ENCODE results near the gene LRP1B.
"Not testable (repeated sequence)": the region's sequence is repeated elsewhere in the genome, so short reads cannot be mapped to it uniquely, and the experiment has no call there.

Gene LRP1B

DNA sequence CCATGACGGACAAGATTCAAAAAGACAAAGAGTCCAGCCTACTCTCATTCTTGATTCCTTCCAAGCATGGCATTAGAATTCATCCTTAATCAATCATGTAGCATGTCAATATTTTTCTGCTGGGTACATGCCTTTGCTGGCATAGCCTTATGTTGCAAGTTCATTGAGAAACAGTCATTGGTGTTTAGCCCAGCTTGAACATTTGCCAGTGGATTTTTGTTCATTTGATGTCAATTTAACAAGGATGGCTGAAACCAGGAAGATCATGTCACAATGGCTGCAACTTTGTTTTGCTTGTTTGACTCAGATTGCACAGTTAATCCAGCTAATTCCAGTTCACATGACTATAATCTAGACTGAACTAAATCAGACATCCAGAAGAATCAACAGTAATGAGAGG is 1132.2 kb downstream of the LRP1B start:
- Histone ChIP-seq H3K9ac (ENCODE audit: low read length) (no peak overlapping the region), H3K27me3 (ENCODE audit: control insufficient read depth, insufficient read depth, low read length) (no peaks in the 10 kb centered on the region)

GRCh38 chr2:140998017-140998416 is 1132.8 kb downstream of the LRP1B start:
- H3K4me1 ChIP-seq (ENCODE audit: control insufficient read depth, insufficient read depth, low read length), result no peaks in the 10 kb centered on the region; the same call in 1 of the 2 replicates
- no peak overlapping the region for H3K4me3 ChIP-seq (ENCODE audit: low read depth, low read length)
- peaks cover 1% of the 10 kb centered on the region; the same call in 1 of the 2 replicates for H3K9me3 ChIP-seq (ENCODE audit: control insufficient read depth, insufficient read depth, low read depth, low read length)
- H3K9ac ChIP-seq (ENCODE audit: low read length), result no peak overlapping the region
- no peaks in the 10 kb centered on the region for H3K27me3 ChIP-seq (ENCODE audit: control insufficient read depth, insufficient read depth, low read length)
- H3K27ac ChIP-seq (ENCODE audit: low read depth, low read length), result no peak overlapping the region
- no peaks in the 10 kb centered on the region for H3K36me3 ChIP-seq (ENCODE audit: control insufficient read depth, insufficient read depth, low read length)

More for the DNA sequence above, 1132.2 kb downstream of the LRP1B start:
- Histone ChIP-seq H3K4me1 (ENCODE audit: control insufficient read depth, insufficient read depth, low read length) (no peaks in the 10 kb centered on the region; the same call in 1 of the 2 replicates), H3K9me3 (ENCODE audit: control insufficient read depth, insufficient read depth, low read depth, low read length) (peaks cover 7% of the 10 kb centered on the region; the same call in 1 of the 2 replicates), H3K4me3 (ENCODE audit: low read depth, low read length) (no peak overlapping the region), H3K27ac (ENCODE audit: low read depth, low read length) (no peak overlapping the region), H3K36me3 (ENCODE audit: control insufficient read depth, insufficient read depth, low read length) (no peaks in the 10 kb centered on the region)

GRCh38 chr2:140994856-140995255 is 1136.0 kb downstream of the LRP1B start:
- Histone ChIP-seq H3K9me3 (ENCODE audit: control insufficient read depth, insufficient read depth, low read depth, low read length) (no peaks in the 10 kb centered on the region), H3K4me1 (ENCODE audit: control insufficient read depth, insufficient read depth, low read length) (no peaks in the 10 kb centered on the region; the same call in 1 of the 2 replicates), H3K9ac (ENCODE audit: low read length) (no peak overlapping the region), H3K27me3 (ENCODE audit: control insufficient read depth, insufficient read depth, low read length) (no peaks in the 10 kb centered on the region), H3K4me3 (ENCODE audit: low read depth, low read length) (no peak overlapping the region), H3K27ac (ENCODE audit: low read depth, low read length) (no peak overlapping the region), H3K36me3 (ENCODE audit: control insufficient read depth, insufficient read depth, low read length) (no peaks in the 10 kb centered on the region)

DNA sequence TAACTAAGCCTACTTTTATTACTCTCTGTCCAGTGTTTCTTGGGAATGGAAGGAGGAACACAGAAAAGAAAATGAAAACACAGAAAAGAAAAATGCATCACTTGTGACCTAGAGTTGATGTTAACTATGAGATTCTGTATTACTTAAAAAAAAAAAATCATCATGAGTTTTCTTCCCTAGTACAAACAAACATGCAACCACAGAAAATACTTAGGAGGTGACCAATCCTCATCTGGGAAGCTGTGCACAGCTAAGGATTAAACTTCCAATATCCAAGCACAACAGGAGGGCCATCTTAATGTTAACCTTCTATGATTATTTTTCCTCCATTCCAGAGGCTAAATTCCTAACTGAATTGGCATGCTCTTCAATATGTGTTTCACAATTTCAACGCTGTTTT is 1140.4 kb downstream of the LRP1B start:
- H3K36me3 ChIP-seq (ENCODE audit: control insufficient read depth, insufficient read depth, low read length), result no peaks in the 10 kb centered on the region
- H3K4me1 ChIP-seq (ENCODE audit: control insufficient read depth, insufficient read depth, low read length), result peaks cover 5% of the 10 kb centered on the region; the same call in 1 of the 2 replicates
- H3K9ac ChIP-seq (ENCODE audit: low read length), result no peak overlapping the region
- H3K9me3 ChIP-seq (ENCODE audit: control insufficient read depth, insufficient read depth, low read depth, low read length), result no peaks in the 10 kb centered on the region
- no peak overlapping the region for H3K4me3 ChIP-seq (ENCODE audit: low read depth, low read length)
- H3K27me3 ChIP-seq (ENCODE audit: control insufficient read depth, insufficient read depth, low read length), result no peaks in the 10 kb centered on the region
- no peak overlapping the region for H3K27ac ChIP-seq (ENCODE audit: low read depth, low read length)

GRCh38 chr2:140988597-140988996 is 1142.2 kb downstream of the LRP1B start:
- no peak overlapping the region for H3K4me3 ChIP-seq (ENCODE audit: low read depth, low read length)
- no peaks in the 10 kb centered on the region for H3K36me3 ChIP-seq (ENCODE audit: control insufficient read depth, insufficient read depth, low read length)
- H3K4me1 ChIP-seq (ENCODE audit: control insufficient read depth, insufficient read depth, low read length), result peaks cover 5% of the 10 kb centered on the region; the same call in 1 of the 2 replicates
- no peaks in the 10 kb centered on the region for H3K9me3 ChIP-seq (ENCODE audit: control insufficient read depth, insufficient read depth, low read depth, low read length)
- no peak overlapping the region for H3K27ac ChIP-seq (ENCODE audit: low read depth, low read length)
- H3K9ac ChIP-seq (ENCODE audit: low read length), result no peak overlapping the region
- no peaks in the 10 kb centered on the region for H3K27me3 ChIP-seq (ENCODE audit: control insufficient read depth, insufficient read depth, low read length)

- Histone ChIP-seq H3K4me1 (ENCODE audit: control insufficient read depth, insufficient read depth, low read length) (peaks cover 5% of the 10 kb centered on the region; the same call in 1 of the 2 replicates), H3K4me3 (ENCODE audit: low read depth, low read length) (no peak overlapping the region), H3K27ac (ENCODE audit: low read depth, low read length) (no peak overlapping the region), H3K27me3 (ENCODE audit: control insufficient read depth, insufficient read depth, low read length) (no peaks in the 10 kb centered on the region), H3K36me3 (ENCODE audit: control insufficient read depth, insufficient read depth, low read length) (no peaks in the 10 kb centered on the region), H3K9ac (ENCODE audit: low read length) (no peak overlapping the region), H3K9me3 (ENCODE audit: control insufficient read depth, insufficient read depth, low read depth, low read length) (no peaks in the 10 kb centered on the region)
Observed at GRCh38 chr2:140986456-140986855, 1144.4 kb downstream of the LRP1B start.

GRCh38 chr2:140975237-140975636 is 1155.6 kb downstream of the LRP1B start:
- H3K4me3 ChIP-seq (ENCODE audit: low read depth, low read length), result no peak overlapping the region
- H3K4me1 ChIP-seq (ENCODE audit: control insufficient read depth, insufficient read depth, low read length), result peaks cover 5% of the 10 kb centered on the region; the same call in 1 of the 2 replicates
- no peaks in the 10 kb centered on the region for H3K9me3 ChIP-seq (ENCODE audit: control insufficient read depth, insufficient read depth, low read depth, low read length)
- H3K9ac ChIP-seq (ENCODE audit: low read length), result no peak overlapping the region
- H3K27ac ChIP-seq (ENCODE audit: low read depth, low read length), result no peak overlapping the region
- H3K27me3 ChIP-seq (ENCODE audit: control insufficient read depth, insufficient read depth, low read length), result no peaks in the 10 kb centered on the region
- no peaks in the 10 kb centered on the region for H3K36me3 ChIP-seq (ENCODE audit: control insufficient read depth, insufficient read depth, low read length)

- H3K9me3 ChIP-seq (ENCODE audit: control insufficient read depth, insufficient read depth, low read depth, low read length), result no peaks in the 10 kb centered on the region
- no peak overlapping the region for H3K9ac ChIP-seq (ENCODE audit: low read length)
- no peak overlapping the region for H3K27ac ChIP-seq (ENCODE audit: low read depth, low read length)
- H3K27me3 ChIP-seq (ENCODE audit: control insufficient read depth, insufficient read depth, low read length), result no peaks in the 10 kb centered on the region
- H3K4me1 ChIP-seq (ENCODE audit: control insufficient read depth, insufficient read depth, low read length), result 0 out of 2 replicates have a peak, but pooled peaks cover 5% of the 10 kb centered on the region
- H3K36me3 ChIP-seq (ENCODE audit: control insufficient read depth, insufficient read depth, low read length), result no peaks in the 10 kb centered on the region
- no peak overlapping the region for H3K4me3 ChIP-seq (ENCODE audit: low read depth, low read length)
Observed at GRCh38 chr2:140972724-140973123, 1158.1 kb downstream of the LRP1B start.

DNA sequence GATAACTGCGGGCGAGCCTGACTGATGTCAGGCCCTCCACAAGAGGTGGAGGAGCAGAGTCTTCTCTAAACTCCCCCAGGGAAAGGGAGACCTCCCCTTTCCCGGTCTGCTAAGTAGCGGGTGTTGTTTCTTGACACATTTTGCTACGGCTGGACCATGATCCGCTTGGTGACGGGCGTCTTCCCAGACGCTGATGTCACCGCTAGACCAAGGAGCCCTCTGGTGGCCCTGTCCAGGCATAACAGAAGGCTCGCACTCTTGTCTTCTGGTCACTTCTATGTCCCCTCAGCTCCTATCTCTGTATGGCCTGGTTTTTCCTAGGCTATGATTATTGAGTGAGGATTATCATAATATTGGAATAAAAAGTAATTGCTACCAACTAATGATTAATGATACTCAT is 1166.5 kb downstream of the LRP1B start:
- not testable (repeated sequence) for H3K36me3 ChIP-seq (ENCODE audit: control insufficient read depth, insufficient read depth, low read length); H3K4me3 ChIP-seq (ENCODE audit: low read depth, low read length); H3K4me1 ChIP-seq (ENCODE audit: control insufficient read depth, insufficient read depth, low read length); H3K27me3 ChIP-seq (ENCODE audit: control insufficient read depth, insufficient read depth, low read length); H3K9ac ChIP-seq (ENCODE audit: low read length); H3K9me3 ChIP-seq (ENCODE audit: control insufficient read depth, insufficient read depth, low read depth, low read length); H3K27ac ChIP-seq (ENCODE audit: low read depth, low read length)

DNA sequence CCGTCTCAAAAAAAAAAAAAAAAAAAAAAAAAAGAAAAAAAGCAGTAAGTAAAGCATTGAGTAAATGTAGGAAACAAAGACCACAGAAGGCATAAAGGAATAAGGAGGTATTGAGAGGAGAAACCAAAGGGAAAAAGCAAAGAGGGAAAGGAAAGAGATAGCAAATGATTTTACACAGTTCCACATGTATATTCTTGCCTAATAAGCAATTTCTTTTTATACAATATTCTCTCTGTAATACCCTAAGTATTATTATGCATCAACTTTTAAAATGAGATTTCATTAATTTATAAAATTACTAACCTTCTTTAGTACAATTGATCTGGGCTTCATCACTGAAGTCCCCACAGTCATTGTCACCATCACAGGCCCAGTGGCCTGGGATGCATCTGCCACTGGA is 1180.9 kb downstream of the LRP1B start:
- Histone ChIP-seq H3K27ac (ENCODE audit: low read depth, low read length) (no peak overlapping the region), H3K27me3 (ENCODE audit: control insufficient read depth, insufficient read depth, low read length) (no peaks in the 10 kb centered on the region), H3K4me3 (ENCODE audit: low read depth, low read length) (no peak overlapping the region), H3K4me1 (ENCODE audit: control insufficient read depth, insufficient read depth, low read length) (no peaks in the 10 kb centered on the region), H3K9me3 (ENCODE audit: control insufficient read depth, insufficient read depth, low read depth, low read length) (no peaks in the 10 kb centered on the region), H3K9ac (ENCODE audit: low read length) (no peak overlapping the region), H3K36me3 (ENCODE audit: control insufficient read depth, insufficient read depth, low read length) (no peaks in the 10 kb centered on the region)

- H3K9me3 ChIP-seq (ENCODE audit: control insufficient read depth, insufficient read depth, low read depth, low read length), result no peaks in the 10 kb centered on the region
- no peaks in the 10 kb centered on the region for H3K27me3 ChIP-seq (ENCODE audit: control insufficient read depth, insufficient read depth, low read length)
- no peak overlapping the region for H3K27ac ChIP-seq (ENCODE audit: low read depth, low read length)
- H3K9ac ChIP-seq (ENCODE audit: low read length), result no peak overlapping the region
- H3K4me1 ChIP-seq (ENCODE audit: control insufficient read depth, insufficient read depth, low read length), result 0 out of 2 replicates have a peak, but pooled peaks cover 4% of the 10 kb centered on the region
- no peaks in the 10 kb centered on the region for H3K36me3 ChIP-seq (ENCODE audit: control insufficient read depth, insufficient read depth, low read length)
- H3K4me3 ChIP-seq (ENCODE audit: low read depth, low read length), result no peak overlapping the region
Observed at GRCh38 chr2:140947236-140947635, 1183.6 kb downstream of the LRP1B start.

DNA sequence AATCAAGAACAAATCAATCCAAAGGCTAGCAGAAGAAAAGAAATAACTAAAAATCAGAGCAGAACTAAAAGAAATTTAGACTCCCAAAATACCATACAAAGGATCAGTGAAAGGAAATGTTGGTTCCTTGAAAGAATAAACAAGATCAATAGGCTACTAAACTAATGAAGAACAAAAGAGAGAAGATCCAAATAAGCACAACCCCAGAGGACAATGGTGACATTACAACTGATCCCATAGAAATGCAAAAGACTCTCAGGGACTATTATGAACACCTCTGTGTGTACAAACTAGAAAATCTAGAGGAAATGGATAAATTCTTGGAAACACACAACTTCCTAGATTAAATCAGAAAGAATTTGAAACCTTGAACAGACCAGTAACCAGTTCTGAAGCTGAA is 1186.9 kb downstream of the LRP1B start:
- Histone ChIP-seq H3K27me3 (ENCODE audit: control insufficient read depth, insufficient read depth, low read length) (no peaks in the 10 kb centered on the region), H3K36me3 (ENCODE audit: control insufficient read depth, insufficient read depth, low read length) (no peaks in the 10 kb centered on the region), H3K4me1 (ENCODE audit: control insufficient read depth, insufficient read depth, low read length) (0 out of 2 replicates have a peak, but pooled peaks cover 4% of the 10 kb centered on the region), H3K27ac (ENCODE audit: low read depth, low read length) (no peak overlapping the region), H3K9me3 (ENCODE audit: control insufficient read depth, insufficient read depth, low read depth, low read length) (no peaks in the 10 kb centered on the region), H3K4me3 (ENCODE audit: low read depth, low read length) (no peak overlapping the region), H3K9ac (ENCODE audit: low read length) (no peak overlapping the region)
